Fibroblast of villous mesenchyme (primary cell): ENCODE data around the gene ATAD5. TPM values are rescaled to one million over a fixed set of nuclear protein-coding genes. Genes with fewer than 3 reads are reported as not detected.

Experiments used
- DNase-seq: peaks from one replicate; pipeline ENCODE4 v3.0.0-alpha.2; 2010; ENCODE audit warnings: low read depth
- H3K4me3 ChIP-seq: 2 replicates; pipeline ENCODE4 v1.5.1; 2011; ENCODE audit warnings: low read depth, mild to moderate bottlenecking, low read length
- CTCF ChIP-seq: IDR thresholded peaks from 2 replicates; pipeline ENCODE4 v1.5.1; 2012; ENCODE audit warnings: low read depth, mild to moderate bottlenecking, low read length; ENCODE audit not compliant: insufficient read depth
- total RNA-seq: library from RNA; depleted of rRNA; stranded (reverse); fragments of >200 nt; gene quantifications from 2 replicates; pipeline ENCODE4 v1.2.3, GENCODE V29; 2012

Gene ATAD5
- total RNA-seq, 1 donor, result 4.3 TPM

- H3K4me3 ChIP-seq, result no peak overlapping the region
- TF ChIP-seq CTCF, result no peak
- DNase-seq, result no peak
Observed at GRCh38 chr17:30848021-30848420, 16.3 kb downstream of the ATAD5 start.

DNA sequence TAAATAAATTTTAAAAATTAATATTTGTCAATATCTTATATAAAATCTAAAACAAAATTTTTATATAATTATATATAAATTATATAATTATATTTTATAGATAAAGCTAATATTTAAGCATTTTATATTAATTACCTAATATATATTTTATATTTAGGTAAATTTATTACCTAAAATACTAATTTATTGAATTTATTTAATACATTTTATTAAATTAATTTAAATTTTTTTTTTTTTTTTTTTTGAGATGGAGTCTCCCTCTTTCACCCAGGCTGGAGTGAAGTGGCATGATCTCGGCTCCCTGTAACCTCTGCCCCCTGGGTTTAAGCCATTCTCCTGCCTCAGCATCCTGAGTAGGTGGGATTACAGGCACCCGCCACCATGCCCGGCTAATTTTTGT is 22.4 kb downstream of the ATAD5 start:
- no peak overlapping the region for H3K4me3 ChIP-seq
- no peak for DNase-seq
- no peak for TF ChIP-seq CTCF

DNA sequence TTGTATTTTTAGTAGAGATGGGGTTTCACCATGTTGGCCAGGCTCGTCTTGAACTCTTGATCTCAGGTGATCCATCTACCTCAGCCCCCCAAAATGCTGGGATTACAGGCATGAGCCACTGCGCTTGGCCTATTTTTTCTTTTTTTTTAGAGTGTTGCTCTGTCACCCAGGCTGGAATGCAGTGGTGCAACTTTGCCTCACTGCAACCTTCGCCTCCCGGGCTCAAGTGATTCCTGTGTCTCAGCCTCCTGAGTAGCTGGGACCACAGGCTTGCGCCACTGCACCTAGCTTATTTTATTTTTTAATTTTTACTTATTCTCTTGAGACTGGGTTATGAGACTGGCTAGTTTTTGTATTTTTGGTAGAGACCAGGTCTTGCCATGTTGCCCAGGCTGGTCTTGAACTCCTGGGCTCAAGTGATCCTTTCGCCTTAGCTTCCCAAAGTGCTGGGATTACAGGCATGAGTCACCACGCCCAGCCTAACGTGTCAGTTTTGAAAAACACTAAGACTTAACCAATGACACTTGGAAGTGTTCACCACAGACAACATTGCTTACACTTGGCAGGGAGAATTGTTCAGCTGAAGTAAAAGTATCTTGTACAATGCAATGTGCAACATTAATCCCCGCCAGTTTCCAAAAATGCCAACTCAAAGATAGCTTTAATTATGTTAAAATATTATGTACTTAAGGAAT is 26.9 kb downstream of the ATAD5 start:
- H3K4me3 ChIP-seq, result no peak overlapping the region
- DNase-seq, result peak; percentile 30
- TF ChIP-seq CTCF, result no peak

GRCh38 chr17:30864636-30865035 is 32.9 kb downstream of the ATAD5 start:
- DNase-seq, result no peak
- no peak for TF ChIP-seq CTCF
- H3K4me3 ChIP-seq, result no peak overlapping the region

- no peak overlapping the region for H3K4me3 ChIP-seq
- TF ChIP-seq CTCF, result no peak
- no peak for DNase-seq
Observed at GRCh38 chr17:30869005-30869404, 37.2 kb downstream of the ATAD5 start.

DNA sequence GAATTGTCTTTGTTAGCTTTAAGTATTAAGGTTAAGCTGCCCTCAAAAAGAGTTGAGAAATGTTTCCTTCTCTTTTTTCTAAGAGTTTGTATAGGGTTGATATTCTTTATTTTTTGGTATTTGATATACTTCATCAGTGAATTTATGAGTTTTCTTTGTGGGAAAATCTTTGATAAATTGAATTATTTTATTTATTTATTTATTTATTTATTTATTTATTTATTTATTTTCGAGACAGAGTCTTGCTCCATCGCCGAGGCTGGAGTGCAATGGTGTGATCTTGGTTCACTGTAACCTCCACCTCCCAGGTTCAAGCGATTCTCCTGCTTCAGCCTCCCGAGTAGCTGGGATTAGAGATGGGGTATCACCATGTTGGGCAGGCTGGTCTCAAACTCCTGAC is 54.4 kb downstream of the ATAD5 start:
- no peak for DNase-seq
- TF ChIP-seq CTCF, result no peak
- H3K4me3 ChIP-seq, result no peak overlapping the region

DNA sequence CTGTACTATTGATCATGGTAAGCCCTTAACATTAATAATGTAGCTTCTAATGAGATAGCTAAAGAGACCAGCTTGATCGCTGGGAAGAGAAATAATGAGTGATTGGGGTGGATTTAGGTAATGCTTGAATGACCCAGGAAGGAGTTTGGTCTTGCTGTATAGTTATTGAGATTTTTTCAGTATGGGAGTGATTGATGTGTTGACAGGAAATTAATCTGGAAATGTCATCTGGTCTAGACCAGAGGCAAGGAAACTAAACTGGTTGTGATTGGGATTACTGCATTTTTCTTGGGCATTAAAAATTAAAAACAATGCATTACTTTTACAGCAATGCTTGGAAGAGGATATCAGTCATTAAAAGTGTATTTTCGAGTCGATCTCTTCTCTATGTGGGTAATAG is 62.5 kb downstream of the ATAD5 start:
- no peak for DNase-seq
- no peak for TF ChIP-seq CTCF
- no peak overlapping the region for H3K4me3 ChIP-seq
